ENCODE data around the gene BBX.
"Not testable (repeated sequence)": the region's sequence is repeated elsewhere in the genome, so short reads cannot be mapped to it uniquely, and the experiment has no call there.

BBX gene

GRCh38 chr3:107825556-107825955, 302.8 kb downstream of the BBX start:
- DNase-seq (ENCODE audit: low spot score) = no peak
- TF ChIP-seq, protein P1, sequence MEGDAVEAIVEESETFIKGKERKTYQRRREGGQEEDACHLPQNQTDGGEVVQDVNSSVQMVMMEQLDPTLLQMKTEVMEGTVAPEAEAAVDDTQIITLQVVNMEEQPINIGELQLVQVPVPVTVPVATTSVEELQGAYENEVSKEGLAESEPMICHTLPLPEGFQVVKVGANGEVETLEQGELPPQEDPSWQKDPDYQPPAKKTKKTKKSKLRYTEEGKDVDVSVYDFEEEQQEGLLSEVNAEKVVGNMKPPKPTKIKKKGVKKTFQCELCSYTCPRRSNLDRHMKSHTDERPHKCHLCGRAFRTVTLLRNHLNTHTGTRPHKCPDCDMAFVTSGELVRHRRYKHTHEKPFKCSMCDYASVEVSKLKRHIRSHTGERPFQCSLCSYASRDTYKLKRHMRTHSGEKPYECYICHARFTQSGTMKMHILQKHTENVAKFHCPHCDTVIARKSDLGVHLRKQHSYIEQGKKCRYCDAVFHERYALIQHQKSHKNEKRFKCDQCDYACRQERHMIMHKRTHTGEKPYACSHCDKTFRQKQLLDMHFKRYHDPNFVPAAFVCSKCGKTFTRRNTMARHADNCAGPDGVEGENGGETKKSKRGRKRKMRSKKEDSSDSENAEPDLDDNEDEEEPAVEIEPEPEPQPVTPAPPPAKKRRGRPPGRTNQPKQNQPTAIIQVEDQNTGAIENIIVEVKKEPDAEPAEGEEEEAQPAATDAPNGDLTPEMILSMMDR (conservative IDR thresholded peaks at IDR 0.05; ENCODE audit: low read depth) = no peak
- CTCF ChIA-PET = interaction anchor here (0.5 kb wide), 1 partner anchor 71 kb away, joined by 4 read pairs; no protein-coding TSS in a partner anchor
- POLR2A ChIA-PET (ENCODE audit: low non-redundant PET) = no interaction called here
- H3K27ac ChIP-seq = no peak overlapping the region

DNA sequence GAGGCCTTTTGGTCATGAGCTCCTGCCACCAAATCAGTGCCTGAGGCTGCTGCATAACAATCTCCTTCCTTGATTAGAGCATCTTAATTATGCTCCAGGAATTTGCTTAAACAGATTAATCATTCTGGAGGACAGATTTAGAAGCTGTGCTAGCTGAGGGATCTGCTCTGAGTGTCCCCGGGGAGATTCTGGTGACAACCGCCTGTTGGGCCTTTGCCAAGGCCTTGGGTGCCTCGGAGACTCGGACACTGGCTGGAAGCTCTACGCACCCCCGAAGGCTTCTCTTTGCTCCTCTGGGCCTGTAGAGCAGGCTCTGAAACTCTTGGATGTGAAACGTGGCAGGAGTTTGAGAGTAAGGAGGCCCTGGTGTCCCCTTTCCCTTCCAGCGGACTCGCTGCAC, 304.0 kb downstream of the BBX start:
- CTCF ChIA-PET = interaction anchor here (0.6 kb wide), 1 partner anchor 18 kb away, joined by 5 read pairs; no protein-coding TSS in a partner anchor
- H3K27ac ChIP-seq = no peak overlapping the region
- POLR2A ChIA-PET (ENCODE audit: low non-redundant PET) = no interaction called here
- no peak for DNase-seq (ENCODE audit: low spot score)
- TF ChIP-seq, protein P1 (conservative IDR thresholded peaks at IDR 0.05; ENCODE audit: low read depth) = no peak

- no peak for DNase-seq (ENCODE audit: low spot score)
- ChIA-PET CTCF (interaction anchor here (0.6 kb wide), 1 partner anchor 37 kb away, joined by 4 read pairs; no protein-coding TSS in a partner anchor), POLR2A (ENCODE audit: low non-redundant PET) (no interaction called here)
Measured at GRCh38 chr3:107829185-107829584, 306.4 kb downstream of the BBX start.

GRCh38 chr3:107831590-107831989, 308.8 kb downstream of the BBX start:
- no peak overlapping the region for H3K27ac ChIP-seq
- TF ChIP-seq, protein P1 (conservative IDR thresholded peaks at IDR 0.05; ENCODE audit: low read depth) = no peak
- CTCF ChIA-PET = interaction anchor here (0.5 kb wide), 1 partner anchor 573 kb away, joined by 4 read pairs; no protein-coding TSS in a partner anchor
- DNase-seq (ENCODE audit: low spot score) = no peak
- POLR2A ChIA-PET (ENCODE audit: low non-redundant PET) = no interaction called here

More at GRCh38 chr3:107829185-107829584, 306.4 kb downstream of the BBX start:
- H3K27ac ChIP-seq = no peak overlapping the region
- TF ChIP-seq, protein P1 (conservative IDR thresholded peaks at IDR 0.05; ENCODE audit: low read depth) = no peak

DNA sequence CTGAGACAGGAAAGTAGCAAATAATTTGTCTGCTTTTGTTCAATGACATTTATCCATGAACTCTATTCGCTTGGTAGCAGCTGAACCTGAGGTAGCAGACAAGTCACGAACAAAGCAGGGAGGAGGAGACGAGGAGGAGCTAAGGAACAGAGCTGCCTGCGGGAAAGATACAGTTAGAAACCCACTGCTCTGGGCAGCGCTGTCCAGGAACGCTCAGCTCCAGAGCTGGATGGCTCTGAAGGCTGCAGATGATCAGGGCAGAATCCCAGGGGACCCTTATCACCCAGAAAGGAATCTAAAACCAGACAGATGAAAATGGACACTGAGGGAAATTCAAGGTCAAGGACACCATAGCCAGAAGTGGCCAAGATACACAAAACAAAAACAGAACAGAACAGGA, 310.3 kb downstream of the BBX start:
- TF ChIP-seq, protein P1 (conservative IDR thresholded peaks at IDR 0.05; ENCODE audit: low read depth) = no peak
- POLR2A ChIA-PET (ENCODE audit: low non-redundant PET) = no interaction called here

GRCh38 chr3:107833722-107834416, 311.1 kb downstream of the BBX start:
- TF ChIP-seq, protein P1 (conservative IDR thresholded peaks at IDR 0.05; ENCODE audit: low read depth) = no peak
- no peak overlapping the region for H3K27ac ChIP-seq
- CTCF ChIA-PET = no interaction called here
- POLR2A ChIA-PET (ENCODE audit: low non-redundant PET) = no interaction called here
- no peak for DNase-seq (ENCODE audit: low spot score)

More for the DNA sequence above, 310.3 kb downstream of the BBX start:
- CTCF ChIA-PET = interaction anchor here (0.7 kb wide), 1 partner anchor 15 kb away, joined by 3 read pairs; no protein-coding TSS in a partner anchor
- no peak for DNase-seq (ENCODE audit: low spot score)
- H3K27ac ChIP-seq = no peak overlapping the region

DNA sequence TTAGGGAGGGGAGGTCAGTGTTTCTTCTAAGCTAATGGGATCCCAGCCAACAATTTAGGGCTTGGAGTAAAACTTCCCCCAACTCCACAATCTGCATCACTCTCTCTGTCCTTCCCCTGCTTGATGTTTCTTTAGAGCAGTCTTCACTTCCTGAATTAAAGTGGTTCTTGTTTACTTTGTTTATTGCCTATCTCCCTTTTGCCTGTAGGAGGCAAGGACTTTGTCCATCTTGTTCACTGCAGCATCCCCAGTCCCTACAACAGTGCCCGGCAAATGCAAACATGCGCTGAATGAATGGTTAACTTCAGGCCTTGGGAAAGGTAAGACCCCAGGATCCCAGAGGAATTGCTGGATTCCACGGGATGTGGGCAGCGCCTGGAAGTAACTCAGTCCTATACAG, 312.2 kb downstream of the BBX start:
- CTCF ChIA-PET; H3K27ac ChIP-seq; DNase-seq (ENCODE audit: low spot score); POLR2A ChIA-PET (ENCODE audit: low non-redundant PET): not testable (repeated sequence)

Measured in RWPE1 (cell line).